ENCODE measurements around the gene CELA2B.
"Not testable (repeated sequence)": the region's sequence is repeated elsewhere in the genome, so short reads cannot be mapped to it uniquely, and the experiment has no call there.

Gene CELA2B

GRCh38 chr1:15508700-15509487, 33.0 kb downstream of the CELA2B start:
- Histone ChIP-seq H3K36me3 (ENCODE audit: insufficient read depth, low read length) (peaks cover 19% of the 10 kb centered on the region), H3K9ac (ENCODE audit: low read depth, low read length) (peak overlapping the region; percentile 69; the same call in 1 of the 2 replicates)
- 71% methylated on average over 11 of the region's 12 CpGs for whole genome bisulfite sequencing

DNA sequence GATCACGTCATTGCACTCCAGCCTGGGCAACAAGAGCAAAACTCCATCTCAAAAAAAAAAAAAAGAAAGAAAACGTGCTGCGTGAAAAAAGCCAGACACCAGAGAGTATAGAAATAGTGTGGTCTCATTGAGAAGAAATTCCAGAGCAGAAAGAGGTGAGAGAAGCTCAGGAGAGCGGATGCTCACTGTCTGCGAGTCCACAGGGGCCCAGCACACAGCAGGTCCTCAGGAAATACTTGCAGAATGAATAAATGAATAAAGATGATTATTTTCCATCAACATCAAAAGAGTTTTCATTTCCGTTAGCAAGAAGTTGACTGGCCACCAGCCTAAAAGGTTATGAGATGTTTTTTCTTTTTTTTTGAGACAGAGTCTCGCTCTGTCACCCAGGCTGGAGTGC, 33.7 kb downstream of the CELA2B start:
- 86% methylated on average over 6 of the region's 7 CpGs for WGBS
- no peak overlapping the region for H3K4me3 ChIP-seq (ENCODE audit: low read length)
- no peak overlapping the region; the same call in 1 of the 2 replicates for H3K27ac ChIP-seq (ENCODE audit: low read depth, low read length)
- H3K27me3 ChIP-seq (ENCODE audit: insufficient read depth, low read length) = no peaks in the 10 kb centered on the region
- no peaks in the 10 kb centered on the region for H3K9me3 ChIP-seq (ENCODE audit: insufficient read depth, low read depth, low read length)
- peaks cover 13% of the 10 kb centered on the region for H3K36me3 ChIP-seq (ENCODE audit: insufficient read depth, low read length)
- H3K4me1 ChIP-seq (ENCODE audit: insufficient read depth, low read length) = peaks cover 19% of the 10 kb centered on the region; the same call in 1 of the 2 replicates
- no peak overlapping the region for H3K9ac ChIP-seq (ENCODE audit: low read depth, low read length)

More at GRCh38 chr1:15508700-15509487, 33.0 kb downstream of the CELA2B start:
- H3K4me1 ChIP-seq (ENCODE audit: insufficient read depth, low read length) = peaks cover 19% of the 10 kb centered on the region; the same call in 1 of the 2 replicates
- H3K27me3 ChIP-seq (ENCODE audit: insufficient read depth, low read length) = no peaks in the 10 kb centered on the region
- H3K27ac ChIP-seq (ENCODE audit: low read depth, low read length) = peak overlapping the region; percentile 91
- H3K9me3 ChIP-seq (ENCODE audit: insufficient read depth, low read depth, low read length) = no peaks in the 10 kb centered on the region
- no peak overlapping the region for H3K4me3 ChIP-seq (ENCODE audit: low read length)

DNA sequence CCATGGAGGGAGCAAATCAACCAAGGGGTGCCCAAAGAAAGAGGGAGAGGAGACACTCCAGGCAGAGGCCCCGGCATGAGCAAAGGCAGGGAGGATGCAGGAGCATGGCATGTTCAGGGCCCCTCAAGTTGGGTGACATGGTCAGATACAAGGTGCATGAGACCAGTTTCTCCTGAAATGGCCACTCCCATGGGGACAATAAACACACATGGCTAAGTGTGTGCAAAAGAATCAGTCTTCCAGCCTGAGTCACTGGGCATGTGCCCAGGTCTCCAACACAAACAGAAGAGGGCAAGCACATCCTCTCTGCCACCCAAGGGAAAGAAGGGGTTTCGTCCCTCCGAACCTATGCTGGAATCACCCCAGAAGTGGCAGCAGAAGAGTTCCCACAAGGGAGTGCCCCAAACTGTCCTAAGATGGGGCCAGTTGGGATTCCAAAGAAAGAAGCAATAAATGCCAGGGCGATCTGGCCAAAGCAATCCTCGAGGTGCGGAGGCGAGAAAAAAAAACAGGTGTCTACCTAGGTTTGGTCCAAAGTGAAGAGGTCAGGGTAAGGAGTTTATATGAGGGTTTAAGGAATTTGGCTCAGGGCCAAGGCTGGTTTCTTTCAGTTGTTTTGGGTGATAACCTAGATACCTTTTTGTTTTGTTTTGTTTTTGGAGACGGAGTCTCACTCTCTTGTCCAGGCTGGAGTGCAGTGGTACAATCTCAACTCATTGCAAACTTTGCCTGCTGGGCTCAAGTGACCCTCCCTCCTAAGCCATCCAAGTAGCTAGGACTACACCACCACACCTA, 34.9 kb downstream of the CELA2B start:
- H3K27me3 ChIP-seq (ENCODE audit: insufficient read depth, low read length) = no peaks in the 10 kb centered on the region
- H3K4me3 ChIP-seq (ENCODE audit: low read length) = no peak overlapping the region
- no peak overlapping the region for H3K9ac ChIP-seq (ENCODE audit: low read depth, low read length)
- H3K36me3 ChIP-seq (ENCODE audit: insufficient read depth, low read length) = peaks cover 13% of the 10 kb centered on the region
- peaks cover 19% of the 10 kb centered on the region; the same call in 1 of the 2 replicates for H3K4me1 ChIP-seq (ENCODE audit: insufficient read depth, low read length)
- no peak overlapping the region for H3K27ac ChIP-seq (ENCODE audit: low read depth, low read length)
- 92% methylated on average over 8 of the region's 8 CpGs for WGBS
- H3K9me3 ChIP-seq (ENCODE audit: insufficient read depth, low read depth, low read length) = no peaks in the 10 kb centered on the region

DNA sequence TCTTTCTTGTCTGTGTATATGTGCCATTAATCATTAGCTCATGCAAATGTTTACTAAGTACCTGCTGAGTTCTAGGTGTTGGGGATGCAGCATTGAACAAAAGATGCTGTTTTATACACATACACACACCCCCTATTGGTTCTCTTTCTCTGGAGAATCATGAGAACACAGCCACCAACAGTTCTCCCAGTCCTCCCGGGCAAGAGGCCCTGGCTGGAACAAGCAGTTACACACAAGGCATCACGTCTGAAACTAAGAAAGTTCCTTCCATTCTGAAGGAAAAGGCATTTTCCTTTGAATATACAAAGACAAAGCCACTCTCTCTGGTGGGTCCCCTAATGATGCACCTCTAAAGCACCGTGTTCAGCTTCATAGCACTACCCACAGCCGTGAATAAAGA, 37.3 kb downstream of the CELA2B start:
- peaks cover 24% of the 10 kb centered on the region for H3K36me3 ChIP-seq (ENCODE audit: insufficient read depth, low read length)
- H3K4me1 ChIP-seq (ENCODE audit: insufficient read depth, low read length) = peaks cover 5% of the 10 kb centered on the region; the same call in 1 of the 2 replicates
- no peak overlapping the region for H3K9ac ChIP-seq (ENCODE audit: low read depth, low read length)
- H3K27ac ChIP-seq (ENCODE audit: low read depth, low read length) = no peak overlapping the region
- no peak overlapping the region for H3K4me3 ChIP-seq (ENCODE audit: low read length)
- no peaks in the 10 kb centered on the region for H3K27me3 ChIP-seq (ENCODE audit: insufficient read depth, low read length)
- no peaks in the 10 kb centered on the region for H3K9me3 ChIP-seq (ENCODE audit: insufficient read depth, low read depth, low read length)
- 89% methylated on average over 4 of the region's 4 CpGs for WGBS

GRCh38 chr1:15513919-15514318, 38.0 kb downstream of the CELA2B start:
- Histone ChIP-seq H3K4me1 (ENCODE audit: insufficient read depth, low read length) (0 out of 2 replicates have a peak, but pooled peaks cover 5% of the 10 kb centered on the region), H3K9ac (ENCODE audit: low read depth, low read length) (no peak overlapping the region), H3K4me3 (ENCODE audit: low read length) (no peak overlapping the region), H3K9me3 (ENCODE audit: insufficient read depth, low read depth, low read length) (no peaks in the 10 kb centered on the region), H3K27me3 (ENCODE audit: insufficient read depth, low read length) (no peaks in the 10 kb centered on the region), H3K27ac (ENCODE audit: low read depth, low read length) (no peak overlapping the region), H3K36me3 (ENCODE audit: insufficient read depth, low read length) (peaks cover 24% of the 10 kb centered on the region)
- 90% methylated on average over 3 of the region's 3 CpGs for WGBS

DNA sequence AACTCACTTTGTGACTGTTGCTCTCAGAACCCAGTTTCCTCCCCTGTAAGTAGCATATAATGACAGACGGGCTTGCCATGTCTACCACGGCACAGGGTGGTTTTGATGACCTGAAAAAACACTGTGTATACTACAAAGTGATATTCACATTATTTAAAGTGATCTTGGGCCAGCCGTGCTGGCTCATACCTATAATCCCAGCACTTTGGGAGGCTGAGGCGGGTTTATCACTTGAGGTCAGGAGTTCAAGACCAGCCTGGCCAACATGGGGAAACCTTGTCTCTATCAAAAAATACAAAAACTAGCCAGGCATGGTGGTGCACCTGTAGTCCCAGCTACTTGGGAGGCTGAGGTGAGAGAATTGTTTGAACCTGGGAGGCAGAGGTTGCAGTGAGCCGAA, 38.7 kb downstream of the CELA2B start:
- H3K4me1 ChIP-seq (ENCODE audit: insufficient read depth, low read length); H3K27me3 ChIP-seq (ENCODE audit: insufficient read depth, low read length); H3K9ac ChIP-seq (ENCODE audit: low read depth, low read length); H3K27ac ChIP-seq (ENCODE audit: low read depth, low read length); H3K9me3 ChIP-seq (ENCODE audit: insufficient read depth, low read depth, low read length); H3K4me3 ChIP-seq (ENCODE audit: low read length): not testable (repeated sequence)
- 89% methylated on average over 4 of the region's 5 CpGs for WGBS
- H3K36me3 ChIP-seq (ENCODE audit: insufficient read depth, low read length) = peaks cover 24% of the 10 kb centered on the region

GRCh38 chr1:15515022-15515663, 39.2 kb downstream of the CELA2B start:
- H3K9ac ChIP-seq (ENCODE audit: low read depth, low read length) = no peak overlapping the region
- H3K36me3 ChIP-seq (ENCODE audit: insufficient read depth, low read length) = peaks cover 24% of the 10 kb centered on the region
- H3K9me3 ChIP-seq (ENCODE audit: insufficient read depth, low read depth, low read length) = no peaks in the 10 kb centered on the region
- 87% methylated on average over 1 of the region's 2 CpGs for WGBS
- H3K27ac ChIP-seq (ENCODE audit: low read depth, low read length) = no peak overlapping the region
- no peak overlapping the region for H3K4me3 ChIP-seq (ENCODE audit: low read length)
- no peaks in the 10 kb centered on the region for H3K4me1 ChIP-seq (ENCODE audit: insufficient read depth, low read length)
- no peaks in the 10 kb centered on the region for H3K27me3 ChIP-seq (ENCODE audit: insufficient read depth, low read length)

- no peaks in the 10 kb centered on the region for H3K9me3 ChIP-seq (ENCODE audit: insufficient read depth, low read depth, low read length)
- no peak overlapping the region for H3K4me3 ChIP-seq (ENCODE audit: low read length)
- H3K27ac ChIP-seq (ENCODE audit: low read depth, low read length) = no peak overlapping the region
- H3K9ac ChIP-seq (ENCODE audit: low read depth, low read length) = no peak overlapping the region
- H3K27me3 ChIP-seq (ENCODE audit: insufficient read depth, low read length) = no peaks in the 10 kb centered on the region
- WGBS = 89% methylated on average over 3 of the region's 3 CpGs
- H3K36me3 ChIP-seq (ENCODE audit: insufficient read depth, low read length) = peaks cover 15% of the 10 kb centered on the region
- no peaks in the 10 kb centered on the region for H3K4me1 ChIP-seq (ENCODE audit: insufficient read depth, low read length)
These were observed 43.7 kb downstream of the CELA2B start for GRCh38 chr1:15519625-15520024.

- 92% methylated on average over 16 of the region's 17 CpGs for WGBS
- H3K36me3 ChIP-seq (ENCODE audit: insufficient read depth, low read length) = peaks cover 14% of the 10 kb centered on the region
- not testable (repeated sequence) for H3K27me3 ChIP-seq (ENCODE audit: insufficient read depth, low read length); H3K9ac ChIP-seq (ENCODE audit: low read depth, low read length); H3K4me3 ChIP-seq (ENCODE audit: low read length); H3K27ac ChIP-seq (ENCODE audit: low read depth, low read length); H3K9me3 ChIP-seq (ENCODE audit: insufficient read depth, low read depth, low read length); H3K4me1 ChIP-seq (ENCODE audit: insufficient read depth, low read length)
These were observed 45.5 kb downstream of the CELA2B start for GRCh38 chr1:15521206-15521906.

DNA sequence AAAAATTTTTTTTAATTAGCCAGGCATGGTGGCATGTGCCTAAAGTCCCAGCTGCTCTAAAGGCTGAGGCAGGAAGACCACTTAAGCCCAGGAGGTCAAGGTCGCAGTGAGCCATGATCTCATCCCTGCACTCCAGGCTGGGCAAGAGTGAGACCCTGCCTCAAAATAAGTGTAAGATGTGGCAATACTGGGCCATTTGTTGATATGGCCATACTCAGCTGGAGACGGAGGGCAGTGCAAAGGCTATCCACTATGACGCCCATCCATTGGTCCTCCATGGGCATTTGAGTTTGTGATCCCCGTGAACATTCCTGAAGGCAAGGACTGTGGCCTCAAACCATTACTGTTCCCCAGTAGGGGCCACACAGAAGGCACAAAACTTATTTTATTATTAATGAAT, 46.6 kb downstream of the CELA2B start:
- Histone ChIP-seq H3K27ac (ENCODE audit: low read depth, low read length) (no peak overlapping the region), H3K4me1 (ENCODE audit: insufficient read depth, low read length) (peaks cover 9% of the 10 kb centered on the region; the same call in 1 of the 2 replicates), H3K36me3 (ENCODE audit: insufficient read depth, low read length) (peaks cover 2% of the 10 kb centered on the region; the same call in 1 of the 2 replicates), H3K9ac (ENCODE audit: low read depth, low read length) (no peak overlapping the region), H3K9me3 (ENCODE audit: insufficient read depth, low read depth, low read length) (no peaks in the 10 kb centered on the region), H3K27me3 (ENCODE audit: insufficient read depth, low read length) (no peaks in the 10 kb centered on the region), H3K4me3 (ENCODE audit: low read length) (no peak overlapping the region)
- WGBS = 93% methylated on average over 4 of the region's 4 CpGs

Data from HUES64 (cell line).